ENCODE results near the gene ACBD7. TPM values are rescaled to one million over a fixed set of nuclear protein-coding genes. Genes with fewer than 3 reads are reported as not detected.

ACBD7 gene
- total and polyA plus RNA-seq, 9 of the 15 experiments (the other 6 are each of a cell fraction or from before 2014, with no cell fraction given) = 0.21 to 3.2 (median 0.84) TPM

DNA sequence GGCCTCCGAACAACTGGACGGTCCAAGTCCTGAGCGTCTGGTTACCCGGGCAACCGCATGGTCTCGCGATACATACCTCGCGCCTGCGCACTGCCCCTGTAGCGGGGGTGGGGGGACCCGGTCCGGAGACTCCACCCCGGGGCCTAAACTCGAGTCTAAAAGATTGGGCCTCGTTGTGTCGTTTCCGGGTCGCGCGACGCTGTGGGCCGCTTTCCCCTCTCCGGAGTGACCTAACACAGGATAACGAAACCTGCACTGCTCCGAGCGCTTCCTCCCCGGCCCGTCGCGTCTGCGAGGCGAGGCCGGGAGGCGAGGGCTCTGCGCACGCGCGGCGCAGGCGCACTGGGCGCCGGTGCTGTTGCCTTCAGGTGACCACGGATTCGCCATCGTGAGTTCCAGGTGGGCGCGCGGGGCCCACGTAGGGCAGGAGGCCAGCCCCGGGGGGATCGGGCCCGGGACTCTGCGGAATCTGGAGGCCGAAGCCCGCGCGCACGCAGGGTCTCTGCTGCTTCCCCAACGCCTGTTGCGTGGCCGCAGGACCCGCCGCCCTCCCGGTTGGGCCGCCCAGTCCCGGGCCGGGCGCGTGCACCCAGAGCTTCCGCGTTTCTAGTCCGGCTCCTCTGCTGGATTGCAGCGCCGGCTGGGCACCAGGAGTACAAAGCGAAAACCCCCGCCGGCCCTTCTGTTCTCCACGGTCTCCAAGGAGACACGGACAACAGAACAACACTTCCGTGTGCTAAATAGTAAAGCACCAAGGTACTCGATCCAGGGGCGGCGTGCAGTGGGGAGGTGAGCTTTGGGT is 8.6 kb upstream of the ACBD7 start, which contains the start of gene RPP38 (continued):
- TF ChIP-seq, protein P1, sequence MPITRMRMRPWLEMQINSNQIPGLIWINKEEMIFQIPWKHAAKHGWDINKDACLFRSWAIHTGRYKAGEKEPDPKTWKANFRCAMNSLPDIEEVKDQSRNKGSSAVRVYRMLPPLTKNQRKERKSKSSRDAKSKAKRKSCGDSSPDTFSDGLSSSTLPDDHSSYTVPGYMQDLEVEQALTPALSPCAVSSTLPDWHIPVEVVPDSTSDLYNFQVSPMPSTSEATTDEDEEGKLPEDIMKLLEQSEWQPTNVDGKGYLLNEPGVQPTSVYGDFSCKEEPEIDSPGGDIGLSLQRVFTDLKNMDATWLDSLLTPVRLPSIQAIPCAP (CRISPR knock-in tag; IDR thresholded peaks at IDR 0.05; ENCODE audit: borderline replicate concordance) = no peak
- TF ChIP-seq ZNF316 (IDR thresholded peaks at IDR 0.05) = no peak
- TF ChIP-seq, protein P2, sequence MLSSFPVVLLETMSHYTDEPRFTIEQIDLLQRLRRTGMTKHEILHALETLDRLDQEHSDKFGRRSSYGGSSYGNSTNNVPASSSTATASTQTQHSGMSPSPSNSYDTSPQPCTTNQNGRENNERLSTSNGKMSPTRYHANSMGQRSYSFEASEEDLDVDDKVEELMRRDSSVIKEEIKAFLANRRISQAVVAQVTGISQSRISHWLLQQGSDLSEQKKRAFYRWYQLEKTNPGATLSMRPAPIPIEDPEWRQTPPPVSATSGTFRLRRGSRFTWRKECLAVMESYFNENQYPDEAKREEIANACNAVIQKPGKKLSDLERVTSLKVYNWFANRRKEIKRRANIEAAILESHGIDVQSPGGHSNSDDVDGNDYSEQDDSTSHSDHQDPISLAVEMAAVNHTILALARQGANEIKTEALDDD (IDR thresholded peaks at IDR 0.05) = no peak
- no peak for TF ChIP-seq TCFL5 (CRISPR knock-in tag; conservative IDR thresholded peaks at IDR 0.05)
- TF ChIP-seq POLR2AphosphoS5 (IDR thresholded peaks at IDR 0.05; ENCODE audit: control insufficient read depth, insufficient read depth, low read depth, low read length) = peak; percentile 80
- no peak for TF ChIP-seq RBM25 (IDR thresholded peaks at IDR 0.05; ENCODE audit: low read depth, low read length, severe bottlenecking)
- TF ChIP-seq, protein P3, sequence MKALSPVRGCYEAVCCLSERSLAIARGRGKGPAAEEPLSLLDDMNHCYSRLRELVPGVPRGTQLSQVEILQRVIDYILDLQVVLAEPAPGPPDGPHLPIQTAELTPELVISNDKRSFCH (CRISPR knock-in tag; IDR thresholded peaks at IDR 0.05) = no peak
- TF ChIP-seq, protein P3 (tag; IDR thresholded peaks at IDR 0.05) = no peak
- TF ChIP-seq RBM34 (IDR thresholded peaks at IDR 0.05; ENCODE audit: borderline replicate concordance, insufficient read depth, low read length) = 0 out of 2 replicates have a peak, but pooled peaks have one; percentile 53
- no peak for TF ChIP-seq KDM4B (IDR thresholded peaks at IDR 0.05; ENCODE audit: borderline replicate concordance in 2 of 2, low read depth in 1 of 2)
- TF ChIP-seq, protein P4, sequence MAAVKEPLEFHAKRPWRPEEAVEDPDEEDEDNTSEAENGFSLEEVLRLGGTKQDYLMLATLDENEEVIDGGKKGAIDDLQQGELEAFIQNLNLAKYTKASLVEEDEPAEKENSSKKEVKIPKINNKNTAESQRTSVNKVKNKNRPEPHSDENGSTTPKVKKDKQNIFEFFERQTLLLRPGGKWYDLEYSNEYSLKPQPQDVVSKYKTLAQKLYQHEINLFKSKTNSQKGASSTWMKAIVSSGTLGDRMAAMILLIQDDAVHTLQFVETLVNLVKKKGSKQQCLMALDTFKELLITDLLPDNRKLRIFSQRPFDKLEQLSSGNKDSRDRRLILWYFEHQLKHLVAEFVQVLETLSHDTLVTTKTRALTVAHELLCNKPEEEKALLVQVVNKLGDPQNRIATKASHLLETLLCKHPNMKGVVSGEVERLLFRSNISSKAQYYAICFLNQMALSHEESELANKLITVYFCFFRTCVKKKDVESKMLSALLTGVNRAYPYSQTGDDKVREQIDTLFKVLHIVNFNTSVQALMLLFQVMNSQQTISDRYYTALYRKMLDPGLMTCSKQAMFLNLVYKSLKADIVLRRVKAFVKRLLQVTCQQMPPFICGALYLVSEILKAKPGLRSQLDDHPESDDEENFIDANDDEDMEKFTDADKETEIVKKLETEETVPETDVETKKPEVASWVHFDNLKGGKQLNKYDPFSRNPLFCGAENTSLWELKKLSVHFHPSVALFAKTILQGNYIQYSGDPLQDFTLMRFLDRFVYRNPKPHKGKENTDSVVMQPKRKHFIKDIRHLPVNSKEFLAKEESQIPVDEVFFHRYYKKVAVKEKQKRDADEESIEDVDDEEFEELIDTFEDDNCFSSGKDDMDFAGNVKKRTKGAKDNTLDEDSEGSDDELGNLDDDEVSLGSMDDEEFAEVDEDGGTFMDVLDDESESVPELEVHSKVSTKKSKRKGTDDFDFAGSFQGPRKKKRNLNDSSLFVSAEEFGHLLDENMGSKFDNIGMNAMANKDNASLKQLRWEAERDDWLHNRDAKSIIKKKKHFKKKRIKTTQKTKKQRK (IDR thresholded peaks at IDR 0.05; ENCODE audit: borderline replicate concordance, low read depth, low read length) = no peak
- TF ChIP-seq SAP30 (IDR thresholded peaks at IDR 0.05; ENCODE audit: borderline replicate concordance, insufficient read depth, low read depth, low read length, poor library complexity, severe bottlenecking) = peak; percentile 45
- no peak for TF ChIP-seq MYBL2 (IDR thresholded peaks at IDR 0.05; ENCODE audit: low read depth)
- TF ChIP-seq MYBL2 (CRISPR knock-in tag; IDR thresholded peaks at IDR 0.05; ENCODE audit: borderline replicate concordance) = no peak
- TF ChIP-seq LARP7 (IDR thresholded peaks at IDR 0.05) = no peak
- no peak for TF ChIP-seq TFAM (CRISPR knock-in tag; conservative IDR thresholded peaks at IDR 0.05)
- no peak for TF ChIP-seq ZNF551 (CRISPR knock-in tag; IDR thresholded peaks at IDR 0.05)
- TF ChIP-seq, protein P5, sequence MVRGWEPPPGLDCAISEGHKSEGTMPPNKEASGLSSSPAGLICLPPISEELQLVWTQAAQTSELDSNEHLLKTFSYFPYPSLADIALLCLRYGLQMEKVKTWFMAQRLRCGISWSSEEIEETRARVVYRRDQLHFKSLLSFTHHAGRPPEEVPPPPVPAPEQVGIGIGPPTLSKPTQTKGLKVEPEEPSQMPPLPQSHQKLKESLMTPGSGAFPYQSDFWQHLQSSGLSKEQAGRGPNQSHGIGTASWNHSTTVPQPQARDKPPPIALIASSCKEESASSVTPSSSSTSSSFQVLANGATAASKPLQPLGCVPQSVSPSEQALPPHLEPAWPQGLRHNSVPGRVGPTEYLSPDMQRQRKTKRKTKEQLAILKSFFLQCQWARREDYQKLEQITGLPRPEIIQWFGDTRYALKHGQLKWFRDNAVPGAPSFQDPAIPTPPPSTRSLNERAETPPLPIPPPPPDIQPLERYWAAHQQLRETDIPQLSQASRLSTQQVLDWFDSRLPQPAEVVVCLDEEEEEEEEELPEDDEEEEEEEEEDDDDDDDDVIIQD (CRISPR knock-in tag; IDR thresholded peaks at IDR 0.05) = no peak
- TF ChIP-seq XRCC3 (IDR thresholded peaks at IDR 0.05) = no peak
- no peak for TF ChIP-seq NCOA2 (IDR thresholded peaks at IDR 0.05; ENCODE audit: partially characterized antibody in 2 of 2)
